ENCODE measurements around the gene NAXE. TPM values are rescaled to one million over a fixed set of nuclear protein-coding genes. Genes with fewer than 3 reads are reported as not detected.

Gene NAXE
- total and polyA plus RNA-seq, 2 of the 13 experiments (the other 11 are each of a cell fraction or from before 2014, with no cell fraction given), result 39.4 to 59.4 TPM

- Histone ChIP-seq H3K9me3 (ENCODE audit: low read length) (no peaks in the 10 kb centered on the region), H3K9ac (ENCODE audit: insufficient read depth, low read depth, low read length) (no peak overlapping the region), H4K20me1 (ENCODE audit: insufficient read depth, low read length) (no peaks in the 10 kb centered on the region), H3K27me3 (ENCODE audit: control insufficient read depth in 1 of 2, insufficient read depth in 2 of 2, low read length in 2 of 2) (peaks cover 14 to 40% of the 10 kb centered on the region in 2 experiments), H3K4me3 (replicated peaks in 1 of 3; ENCODE audit: insufficient read depth in 1 of 3, low read depth in 2 of 3, low read length in 3 of 3) (no peak overlapping the region), H3K36me3 (replicated peaks in 1 of 2; ENCODE audit: control insufficient read depth in 1 of 2, insufficient read depth in 2 of 2, low read length in 2 of 2) (no peaks in the 10 kb centered on the region), H3K4me2 (ENCODE audit: low read depth, low read length) (no peak overlapping the region), H3K4me1 (ENCODE audit: insufficient read depth, low read length) (peaks cover 43% of the 10 kb centered on the region), H2AFZ (ENCODE audit: low read length) (no peak overlapping the region), H3K27ac (ENCODE audit: extremely low read length, insufficient read depth, low read length) (no peak overlapping the region), H3K79me2 (ENCODE audit: insufficient read depth, low read length) (no peaks in the 10 kb centered on the region)
- DNase-seq (ENCODE audit: low spot score) (no peak), FAIRE-seq (no peak), ATAC-seq (no peak)
- CTCF ChIA-PET (ENCODE audit: low intra/inter-chr PET ratio, low total read pairs), result interaction anchor here (0.7 to 1.6 kb wide), 3 partner anchors 37 to 191 kb away, joined by 3 to 4 read pairs (median 3); partner anchors contain the start of gene NES
- POLR2A ChIA-PET, result no interaction called here
- no peak for TF ChIP-seq ZNF24 (IDR thresholded peaks at IDR 0.05)
- TF ChIP-seq ZFP36 (IDR thresholded peaks at IDR 0.05; ENCODE audit: borderline replicate concordance, low read depth, low read length, partially characterized antibody), result no peak
- 4% methylated on average over 6 of the region's 6 CpGs for WGBS (ENCODE audit: low lambda C conversion rate)
- in situ Hi-C loops (cut with HindIII; ENCODE audit: extremely low pct_ligation_motif_present, low pct_unique_long_range_greater_than_20kb) (no loop called here), intact Hi-C loops (cut with micrococcal nuclease; ENCODE audit: unreplicated experiment) (no loop called here)
- no TSS peak for BruUV-seq (replicated peaks)
Observed at GRCh38 chr1:156619582-156619955, 28.0 kb downstream of the NAXE start.

- BruUV-seq (replicated peaks), result no TSS peak
- intact Hi-C loops (cut with micrococcal nuclease; ENCODE audit: unreplicated experiment), result no loop called here
Observed at GRCh38 chr1:156622581-156623297, 31.2 kb downstream of the NAXE start.

More at GRCh38 chr1:156622581-156623297, 31.2 kb downstream of the NAXE start:
- ChIA-PET POLR2A (no interaction called here), CTCF (ENCODE audit: low intra/inter-chr PET ratio, low total read pairs) (no interaction called here)
- Histone ChIP-seq H3K79me2 (ENCODE audit: insufficient read depth, low read length) (no peaks in the 10 kb centered on the region), H3K9ac (ENCODE audit: insufficient read depth, low read depth, low read length) (no peak overlapping the region), H3K4me1 (ENCODE audit: insufficient read depth, low read length) (peaks cover 34% of the 10 kb centered on the region), H4K20me1 (ENCODE audit: insufficient read depth, low read length) (no peaks in the 10 kb centered on the region), H2AFZ (ENCODE audit: low read length) (no peak overlapping the region), H3K27me3 (ENCODE audit: control insufficient read depth in 1 of 2, insufficient read depth in 2 of 2, low read length in 2 of 2) (peaks cover 13 to 49% of the 10 kb centered on the region in 2 experiments), H3K36me3 (replicated peaks in 1 of 2; ENCODE audit: control insufficient read depth in 1 of 2, insufficient read depth in 2 of 2, low read length in 2 of 2) (no peaks in the 10 kb centered on the region), H3K27ac (ENCODE audit: extremely low read length, insufficient read depth, low read length) (no peak overlapping the region), H3K4me3 (replicated peaks in 1 of 3; ENCODE audit: insufficient read depth in 1 of 3, low read depth in 2 of 3, low read length in 3 of 3) (no peak overlapping the region), H3K9me3 (ENCODE audit: low read length) (no peaks in the 10 kb centered on the region), H3K4me2 (ENCODE audit: low read depth, low read length) (no peak overlapping the region)
- FAIRE-seq, result no peak
- WGBS (ENCODE audit: low lambda C conversion rate), result 28% methylated on average over 6 of the region's 6 CpGs
- DNase-seq (ENCODE audit: low spot score), result no peak
- in situ Hi-C loops (cut with HindIII; ENCODE audit: extremely low pct_ligation_motif_present, low pct_unique_long_range_greater_than_20kb), result no loop called here
- TF ChIP-seq FOXA1 (IDR thresholded peaks at IDR 0.05), result no peak
- TF ChIP-seq FOXA1 (CRISPR knock-in tag; IDR thresholded peaks at IDR 0.05), result 0 out of 2 replicates have a peak, but pooled peaks have one; percentile 14
- peak; percentile 15; the same call in 1 of the 2 replicates for TF ChIP-seq BCL6 (CRISPR knock-in tag; IDR thresholded peaks at IDR 0.05)
- TF ChIP-seq ATF5 (CRISPR knock-in tag; IDR thresholded peaks at IDR 0.05; ENCODE audit: low read depth), result no peak
- no peak for ATAC-seq

Data from HepG2 (cell line).